ENCODE data around the gene HEXB. TPM values are rescaled to one million over a fixed set of nuclear protein-coding genes. Genes with fewer than 3 reads are reported as not detected.

Gene HEXB
- total RNA-seq, 2 donors from 2014 or later: 139 to 156 TPM

GRCh38 chr5:74665273-74665672 lies 19.8 kb upstream of the HEXB start:
- Histone ChIP-seq H3K36me3 (no peaks in the 10 kb centered on the region), H3K27me3 (replicated peaks; ENCODE audit: insufficient read depth) (no peaks in the 10 kb centered on the region), H3K27ac (no peak overlapping the region), H3K4me1 (ENCODE audit: control insufficient read depth in 1 of 2, low read depth in 2 of 2) (no peaks in the 10 kb centered on the region), H3K9me3 (no peaks in the 10 kb centered on the region), H3K4me3 (no peak overlapping the region)
- DNase-seq (ENCODE audit: low spot score) (no peak), ATAC-seq (ENCODE audit: insufficient number of reproducible peaks, low FRiP score, low read depth) (no peak)
- TF ChIP-seq, protein P1, sequence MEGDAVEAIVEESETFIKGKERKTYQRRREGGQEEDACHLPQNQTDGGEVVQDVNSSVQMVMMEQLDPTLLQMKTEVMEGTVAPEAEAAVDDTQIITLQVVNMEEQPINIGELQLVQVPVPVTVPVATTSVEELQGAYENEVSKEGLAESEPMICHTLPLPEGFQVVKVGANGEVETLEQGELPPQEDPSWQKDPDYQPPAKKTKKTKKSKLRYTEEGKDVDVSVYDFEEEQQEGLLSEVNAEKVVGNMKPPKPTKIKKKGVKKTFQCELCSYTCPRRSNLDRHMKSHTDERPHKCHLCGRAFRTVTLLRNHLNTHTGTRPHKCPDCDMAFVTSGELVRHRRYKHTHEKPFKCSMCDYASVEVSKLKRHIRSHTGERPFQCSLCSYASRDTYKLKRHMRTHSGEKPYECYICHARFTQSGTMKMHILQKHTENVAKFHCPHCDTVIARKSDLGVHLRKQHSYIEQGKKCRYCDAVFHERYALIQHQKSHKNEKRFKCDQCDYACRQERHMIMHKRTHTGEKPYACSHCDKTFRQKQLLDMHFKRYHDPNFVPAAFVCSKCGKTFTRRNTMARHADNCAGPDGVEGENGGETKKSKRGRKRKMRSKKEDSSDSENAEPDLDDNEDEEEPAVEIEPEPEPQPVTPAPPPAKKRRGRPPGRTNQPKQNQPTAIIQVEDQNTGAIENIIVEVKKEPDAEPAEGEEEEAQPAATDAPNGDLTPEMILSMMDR (IDR thresholded peaks at IDR 0.05): no peak

GRCh38 chr5:74665816-74666215 lies 19.2 kb upstream of the HEXB start:
- TF ChIP-seq, protein P1 (IDR thresholded peaks at IDR 0.05): no peak
- Histone ChIP-seq H3K27me3 (replicated peaks; ENCODE audit: insufficient read depth) (no peaks in the 10 kb centered on the region), H3K4me1 (ENCODE audit: control insufficient read depth in 1 of 2, low read depth in 2 of 2) (no peaks in the 10 kb centered on the region), H3K36me3 (no peaks in the 10 kb centered on the region), H3K27ac (no peak overlapping the region), H3K9me3 (no peaks in the 10 kb centered on the region), H3K4me3 (no peak overlapping the region)
- DNase-seq (ENCODE audit: low spot score) (no peak), ATAC-seq (ENCODE audit: insufficient number of reproducible peaks, low FRiP score, low read depth) (no peak)

GRCh38 chr5:74667396-74667795 lies 17.6 kb upstream of the HEXB start:
- TF ChIP-seq, protein P1 (IDR thresholded peaks at IDR 0.05): no peak
- ATAC-seq (ENCODE audit: insufficient number of reproducible peaks, low FRiP score, low read depth) (no peak), DNase-seq (ENCODE audit: low spot score) (no peak)
- Histone ChIP-seq H3K27me3 (replicated peaks; ENCODE audit: insufficient read depth) (no peaks in the 10 kb centered on the region), H3K36me3 (no peaks in the 10 kb centered on the region), H3K4me1 (ENCODE audit: control insufficient read depth in 1 of 2, low read depth in 2 of 2) (peaks cover 1 to 6% of the 10 kb centered on the region in 2 donors), H3K4me3 (no peak overlapping the region), H3K27ac (no peak overlapping the region), H3K9me3 (no peaks in the 10 kb centered on the region)

GRCh38 chr5:74669821-74670220 lies 15.2 kb upstream of the HEXB start:
- Histone ChIP-seq H3K9me3 (no peaks in the 10 kb centered on the region), H3K4me3 (no peak overlapping the region), H3K27ac (no peak overlapping the region), H3K36me3 (no peaks in the 10 kb centered on the region), H3K27me3 (replicated peaks; ENCODE audit: insufficient read depth) (no peaks in the 10 kb centered on the region), H3K4me1 (ENCODE audit: control insufficient read depth in 1 of 2, low read depth in 2 of 2) (peaks cover 8 to 23% of the 10 kb centered on the region in 2 donors)
- no peak for DNase-seq (ENCODE audit: low spot score)
- TF ChIP-seq, protein P1 (IDR thresholded peaks at IDR 0.05): no peak
- no peak for ATAC-seq (ENCODE audit: insufficient number of reproducible peaks, low FRiP score, low read depth)

DNA sequence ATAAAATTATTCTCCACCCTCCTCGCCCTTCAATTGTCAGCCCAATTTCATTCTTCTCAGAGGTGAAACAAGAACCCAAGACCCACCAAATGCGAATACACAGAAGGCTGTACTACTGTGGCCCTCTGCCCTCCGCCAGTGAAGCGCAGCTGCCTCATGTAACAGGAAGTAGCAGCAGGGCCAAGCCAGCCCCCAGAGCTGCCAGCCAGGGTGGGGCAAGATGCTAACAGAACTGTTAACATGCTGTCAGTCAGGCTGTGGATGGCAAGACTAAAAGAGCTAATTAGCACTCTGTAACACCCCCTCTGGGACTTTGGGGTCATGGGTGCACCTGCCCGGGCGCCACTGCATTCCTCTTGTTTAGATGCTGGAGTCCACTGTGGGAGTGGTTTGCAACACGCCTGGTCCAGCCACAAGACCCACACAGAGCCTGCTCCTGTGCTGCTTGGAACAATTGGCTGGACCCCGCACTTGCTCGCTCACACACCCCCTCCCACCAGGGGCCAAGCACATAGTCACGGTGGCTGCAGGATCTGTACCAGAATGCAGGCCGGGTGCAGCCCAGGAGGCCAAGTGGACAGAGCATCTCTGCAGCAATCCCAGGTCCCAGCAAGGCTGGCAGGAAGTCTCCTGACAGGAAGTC lies 14.5 kb upstream of the HEXB start:
- no peaks in the 10 kb centered on the region for H3K36me3 ChIP-seq
- no peak overlapping the region for H3K27ac ChIP-seq
- no peaks in the 10 kb centered on the region for H3K27me3 ChIP-seq (replicated peaks; ENCODE audit: insufficient read depth)
- peaks cover 8 to 23% of the 10 kb centered on the region in 2 donors for H3K4me1 ChIP-seq (ENCODE audit: control insufficient read depth in 1 of 2, low read depth in 2 of 2)
- DNase-seq (ENCODE audit: low spot score) (no peak), ATAC-seq (ENCODE audit: insufficient number of reproducible peaks, low FRiP score, low read depth) (no peak)
- TF ChIP-seq, protein P1 (IDR thresholded peaks at IDR 0.05): no peak
- H3K9me3 ChIP-seq: no peaks in the 10 kb centered on the region
- H3K4me3 ChIP-seq: no peak overlapping the region

All from thoracic aorta (tissue), 2 donors.